HepG2 (cell line): ENCODE results near the gene HEXIM1. TPM values are rescaled to one million over a fixed set of nuclear protein-coding genes. Genes with fewer than 3 reads are reported as not detected.

Experiments
- ATAC-seq: fragments of 200-7000 bp; cut with Tn5 transposase; 3 replicates; pipeline ENCODE4 v1.9.1; 2020; ENCODE audit warnings: mild to moderate bottlenecking, moderate library complexity
- BruUV-seq: library from RNA; stranded (reverse); fragments of 400-500 nt; replicated peaks from 2 replicates; lab custom pipeline; 2021; lab: Mats Ljungman, UMichigan
- CTCF ChIA-PET: fragments of 300-600 bp; formaldehyde crosslinking; extraction: SDS; loops from one replicate; lab custom pipeline; 2021; ENCODE audit warnings: low total read pairs, inconsistent platforms, low intra/inter-chr PET ratio; lab: Yijun Ruan, JAX
- POLR2A ChIA-PET: fragments of 350-600 bp; sonication (Branson Sonifier 250); formaldehyde crosslinking; loops from one replicate; lab custom pipeline; 2020; ENCODE audit warnings: antibody characterized with exemption, inconsistent platforms; lab: Yijun Ruan, JAX
- DNase-seq: peaks from one replicate; pipeline ENCODE4 v3.0.0-alpha.2; 2015; ENCODE audit warnings: low spot score
- FAIRE-seq: peaks from 3 replicates; lab custom pipeline; 2011; peaks lifted over from hg19 to GRCh38; lab: Jason Lieb, UNC
- H2AFZ ChIP-seq: one replicate; pipeline ENCODE4 v1.6.1; 2011; ENCODE audit warnings: low read length, inconsistent platforms
- H3K27ac ChIP-seq: fragments of 300-600 bp; 3 replicates; pipeline ENCODE4 v1.8.0; 2011; ENCODE audit warnings: mixed run types, mild to moderate bottlenecking, mixed read lengths, low read length, inconsistent platforms; ENCODE audit not compliant: insufficient read depth; ENCODE audit errors: extremely low read length
- H3K27me3 ChIP-seq, 2 experiments: fragments of 200-600 bp in 1 of 2; 2 replicates in 1 of 2; 3 replicates in 1 of 2; pipeline versions ENCODE4 v1.6.0 to v1.8.0; 2011; ENCODE audit warnings: low read length in 2 of 2, mild to moderate bottlenecking in 2 of 2, moderate library complexity in 2 of 2, inconsistent platforms in 1 of 2; ENCODE audit not compliant: insufficient read depth in 2 of 2, control insufficient read depth in 1 of 2
- H3K36me3 ChIP-seq, 2 experiments: fragments of 200-600 bp in 1 of 2; replicated peaks in 1 of 2; 2 replicates in 1 of 2; 3 replicates in 1 of 2; pipeline versions ENCODE4 v1.5.1 to v1.8.0; 2011; ENCODE audit warnings: low read length in 2 of 2, inconsistent platforms in 1 of 2; ENCODE audit not compliant: insufficient read depth in 2 of 2, control insufficient read depth in 1 of 2
- H3K4me1 ChIP-seq: 2 replicates; pipeline ENCODE4 v1.5.1; 2012; ENCODE audit warnings: low read length, inconsistent platforms; ENCODE audit not compliant: insufficient read depth
- H3K4me2 ChIP-seq: 2 replicates; pipeline ENCODE4 v1.6.0; 2011; ENCODE audit warnings: low read depth, low read length, inconsistent platforms
- H3K4me3 ChIP-seq, 3 experiments: fragments of 200-600 bp in 1 of 3; sonication (generic), shearing (Covaris generic) in 1 of 3; replicated peaks in 1 of 3; 2 replicates each; pipeline ENCODE4 v1.5.1; 2011 to 2016; ENCODE audit warnings: low read length in 3 of 3, inconsistent platforms in 2 of 3, low read depth in 2 of 3, mild to moderate bottlenecking in 2 of 3, control low read depth in 1 of 3, mixed read lengths in 1 of 3; ENCODE audit not compliant: insufficient read depth in 1 of 3
- H3K79me2 ChIP-seq: one replicate; pipeline ENCODE4 v1.6.1; 2011; ENCODE audit warnings: low read length, inconsistent platforms; ENCODE audit not compliant: insufficient read depth
- H3K9ac ChIP-seq: 2 replicates; pipeline ENCODE4 v1.6.0; 2011; ENCODE audit warnings: mild to moderate bottlenecking, low read depth, low read length, inconsistent platforms; ENCODE audit not compliant: insufficient read depth
- H3K9me3 ChIP-seq: 2 replicates; pipeline ENCODE4 v1.5.1; 2012; ENCODE audit warnings: mild to moderate bottlenecking, low read length
- H4K20me1 ChIP-seq: 2 replicates; pipeline ENCODE4 v1.6.0; 2011; ENCODE audit warnings: inconsistent platforms, mild to moderate bottlenecking, low read length, moderate library complexity; ENCODE audit not compliant: insufficient read depth
- AGO2 ChIP-seq: fragments of 200-400 bp; formaldehyde crosslinking; optimal IDR thresholded peaks from 2 replicates; pipeline ENCODE3; 2017; ENCODE audit warnings: mild to moderate bottlenecking, low read depth, low read length, moderate library complexity
- IKZF5 ChIP-seq: IDR thresholded peaks from 2 replicates; pipeline ENCODE4 v1.6.1; 2018; ENCODE audit warnings: missing genetic modification reagents, mild to moderate bottlenecking, missing compliant biosample characterization
- ISL2 ChIP-seq: sonication (generic); formaldehyde crosslinking; IDR thresholded peaks from 2 replicates; pipeline ENCODE4 v1.5.0; 2020; ENCODE audit warnings: missing genetic modification reagents
- JUND ChIP-seq: sonication (generic); formaldehyde crosslinking; IDR thresholded peaks from 2 replicates; pipeline ENCODE4 v1.8.0; 2022; ENCODE audit warnings: mild to moderate bottlenecking, missing genetic modification reagents
- PITX1 ChIP-seq: sonication (generic); formaldehyde crosslinking; IDR thresholded peaks from 2 replicates; pipeline ENCODE4 v1.5.1; 2020; ENCODE audit warnings: mild to moderate bottlenecking, missing genetic modification reagents
- RBM39 ChIP-seq: fragments of 200-400 bp; formaldehyde crosslinking; IDR thresholded peaks from one replicate; pipeline ENCODE4 v1.6.1; 2018; ENCODE audit warnings: antibody characterized with exemption, mild to moderate bottlenecking, low read depth, low read length; ENCODE audit not compliant: poor library complexity, severe bottlenecking
- ZNF3 ChIP-seq: IDR thresholded peaks from 2 replicates; pipeline ENCODE4 v1.7.0; 2017; ENCODE audit warnings: inconsistent platforms
- ZNF407 ChIP-seq: sonication (generic); formaldehyde crosslinking; IDR thresholded peaks from one replicate; pipeline ENCODE4 v1.5.1; 2020; ENCODE audit warnings: mild to moderate bottlenecking, missing genetic modification reagents; ENCODE audit errors: not compliant biosample characterization
- WGBS: methylation state at CpG from one replicate; pipeline ENCODE4 v1.1.6; 2017; ENCODE audit warnings: low lambda C conversion rate; 5-methylcytosine and 5-hydroxymethylcytosine counted together
- in situ Hi-C: cut with HindIII; loops from 2 replicates; pipeline ENCODE4 v1.10.0; 2017; ENCODE audit warnings: low pct_unique_long_range_greater_than_20kb; ENCODE audit not compliant: extremely low pct_ligation_motif_present
- intact Hi-C: fragments of 100-400 bp; cut with micrococcal nuclease; formaldehyde crosslinking; loops from one replicate; pipeline ENCODE4 v1.10.0; 2022; ENCODE audit not compliant: unreplicated experiment
- polyA plus RNA-seq, 8 experiments: library from polyadenylated mRNA; depleted of rRNA in 3 of 8; stranded (reverse) in 7 of 8; unstranded in 1 of 8; fragments of >200 nt; fragmentation: Illumina TruSeq in 4 of 8; extraction: Trizol in 4 of 8; gene quantifications; 2 replicates each; pipeline versions ENCODE4 v1.2.1 to v1.2.3, GENCODE V29; 2011 to 2016; ENCODE audit warnings: low read depth in 4 of 8, missing spikeins in 1 of 8, mixed read lengths in 1 of 8; ENCODE audit not compliant: insufficient read depth in 1 of 8
- total RNA-seq, 5 experiments: library from RNA; depleted of rRNA; stranded (reverse); fragments of >200 nt; fragmentation: Illumina TruSeq; extraction: Trizol; gene quantifications; 2 replicates each; pipeline ENCODE4 v1.2.3, GENCODE V29; 2016; ENCODE audit warnings: low read depth in 1 of 5
- TF ChIP-seq, protein P1 (sequence below): sonication (generic); formaldehyde crosslinking; IDR thresholded peaks from 2 replicates; pipeline ENCODE4 v1.5.0; 2020; ENCODE audit warnings: missing genetic modification reagents

HEXIM1 gene
- total and polyA plus RNA-seq, 2 of the 13 experiments (the other 11 are each of a cell fraction or from before 2014, with no cell fraction given): 10.5 to 16.6 TPM

GRCh38 chr17:45136846-45137560 lies 11.3 kb upstream of the HEXIM1 start:
- Histone ChIP-seq H3K27ac (no peak overlapping the region), H3K79me2 (peaks cover 16% of the 10 kb centered on the region), H3K36me3 (peaks cover 2 to 5% of the 10 kb centered on the region in 2 experiments; a peak in 4 of 5 replicates), H3K9me3 (no peaks in the 10 kb centered on the region), H3K9ac (peak overlapping the region; percentile 84; the same call in 1 of the 2 replicates), H4K20me1 (no peaks in the 10 kb centered on the region), H3K4me1 (peaks cover 29% of the 10 kb centered on the region), H3K27me3 (no peaks in the 10 kb centered on the region), H3K4me3 (peak overlapping the region in 2 of 3 experiments; percentile 78 to 83; a peak in 3 of 6 replicates), H3K4me2 (peak overlapping the region; percentile 100), H2AFZ (no peak overlapping the region)
- in situ Hi-C loops (loop anchor here (10.0 kb wide), 1 partner anchor 238 kb away; no protein-coding TSS in a partner anchor), intact Hi-C loops (loop anchor here (5.0 kb wide), 1 partner anchor 95 kb away; no protein-coding TSS in a partner anchor)
- POLR2A ChIA-PET: interaction anchor here (1.3 to 7.1 kb wide), 7 partner anchors 13 to 94 kb away, joined by 3 to 217 read pairs (median 35); partner anchors contain the start of genes HEXIM1 and HEXIM2
- no peak for DNase-seq
- 83% methylated on average over 12 of the region's 12 CpGs for WGBS
- no peak for ATAC-seq
- no TSS peak for BruUV-seq
- CTCF ChIA-PET: interaction anchor here (2.4 to 4.9 kb wide), 2 partner anchors 62 to 94 kb away, joined by 31 to 303 read pairs; no protein-coding TSS in a partner anchor
- no peak for FAIRE-seq
- TF ChIP-seq AGO2: peak; percentile 36
- TF ChIP-seq RBM39: no peak
- TF ChIP-seq, protein P1, sequence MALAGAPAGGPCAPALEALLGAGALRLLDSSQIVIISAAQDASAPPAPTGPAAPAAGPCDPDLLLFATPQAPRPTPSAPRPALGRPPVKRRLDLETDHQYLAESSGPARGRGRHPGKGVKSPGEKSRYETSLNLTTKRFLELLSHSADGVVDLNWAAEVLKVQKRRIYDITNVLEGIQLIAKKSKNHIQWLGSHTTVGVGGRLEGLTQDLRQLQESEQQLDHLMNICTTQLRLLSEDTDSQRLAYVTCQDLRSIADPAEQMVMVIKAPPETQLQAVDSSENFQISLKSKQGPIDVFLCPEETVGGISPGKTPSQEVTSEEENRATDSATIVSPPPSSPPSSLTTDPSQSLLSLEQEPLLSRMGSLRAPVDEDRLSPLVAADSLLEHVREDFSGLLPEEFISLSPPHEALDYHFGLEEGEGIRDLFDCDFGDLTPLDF (CRISPR knock-in tag): no peak
- no peak for TF ChIP-seq IKZF5 (CRISPR knock-in tag)
- TF ChIP-seq JUND: no peak
- TF ChIP-seq PITX1 (CRISPR knock-in tag): no peak
- TF ChIP-seq ZNF407 (CRISPR knock-in tag): no peak
- TF ChIP-seq ISL2 (CRISPR knock-in tag): no peak
- TF ChIP-seq ZNF3: no peak
